Measurements from ENCODE around the gene MINDY1. TPM values are rescaled to one million over a fixed set of nuclear protein-coding genes. Genes with fewer than 3 reads are reported as not detected.

MINDY1 gene
- total and polyA plus RNA-seq, 10 of the 15 experiments (the other 5 are each of a cell fraction or from before 2014, with no cell fraction given), result 0.48 to 8.8 (median 5.0) TPM

DNA sequence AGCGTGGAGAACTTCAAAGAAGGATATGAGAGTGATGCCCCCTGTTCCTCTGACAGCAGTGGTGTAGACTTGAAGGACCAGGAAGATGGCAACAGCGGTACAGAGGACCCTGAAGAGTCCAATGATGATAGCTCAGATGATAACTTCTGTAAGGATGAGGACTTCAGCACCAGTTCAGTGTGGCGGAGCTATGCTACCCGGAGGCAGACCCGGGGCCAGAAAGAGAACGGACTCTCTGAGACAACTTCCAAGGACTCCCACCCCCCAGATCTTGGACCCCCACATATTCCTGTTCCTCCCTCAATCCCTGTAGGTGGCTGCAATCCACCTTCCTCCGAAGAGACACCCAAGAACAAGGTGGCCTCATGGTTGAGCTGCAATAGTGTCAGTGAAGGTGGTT, 46.1 kb downstream of the MINDY1 start:
- ChIA-PET SMC1A (ENCODE audit: uncharacterized antibody, unreplicated experiment) (no interaction called here), CTCF (no interaction called here), POLR2A (no interaction called here), RAD21 (ENCODE audit: unreplicated experiment) (no interaction called here)
- in situ Hi-C loops (cut with MboI) (no loop called here), intact Hi-C loops (cut with micrococcal nuclease; ENCODE audit: unreplicated experiment) (no loop called here)
- TF ChIP-seq, protein P1, sequence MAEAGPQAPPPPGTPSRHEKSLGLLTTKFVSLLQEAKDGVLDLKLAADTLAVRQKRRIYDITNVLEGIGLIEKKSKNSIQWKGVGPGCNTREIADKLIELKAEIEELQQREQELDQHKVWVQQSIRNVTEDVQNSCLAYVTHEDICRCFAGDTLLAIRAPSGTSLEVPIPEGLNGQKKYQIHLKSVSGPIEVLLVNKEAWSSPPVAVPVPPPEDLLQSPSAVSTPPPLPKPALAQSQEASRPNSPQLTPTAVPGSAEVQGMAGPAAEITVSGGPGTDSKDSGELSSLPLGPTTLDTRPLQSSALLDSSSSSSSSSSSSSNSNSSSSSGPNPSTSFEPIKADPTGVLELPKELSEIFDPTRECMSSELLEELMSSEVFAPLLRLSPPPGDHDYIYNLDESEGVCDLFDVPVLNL (IDR thresholded peaks at IDR 0.05; ENCODE audit: low read depth, low read length), result no peak
- Histone ChIP-seq H3K36me3 (ENCODE audit: control insufficient read depth in 2 of 2, insufficient read depth in 2 of 2, low read length in 1 of 2) (peaks cover 17 to 33% of the 10 kb centered on the region in 2 experiments), H3K79me2 (ENCODE audit: control insufficient read depth, insufficient read depth, low read length) (no peaks in the 10 kb centered on the region), H3K4me2 (ENCODE audit: control insufficient read depth, insufficient read depth) (no peak overlapping the region), H2AFZ (ENCODE audit: control insufficient read depth, low read depth, low read length) (no peak overlapping the region), H4K20me1 (ENCODE audit: control insufficient read depth, insufficient read depth) (no peaks in the 10 kb centered on the region), H3K9ac (ENCODE audit: control insufficient read depth, insufficient read depth, low read length) (no peak overlapping the region), H3K9me3 (replicated peaks; ENCODE audit: control insufficient read depth, insufficient read depth, low read length) (no peaks in the 10 kb centered on the region), H3K4me3 (no peak overlapping the region), H3K27me3 (replicated peaks in 1 of 2; ENCODE audit: control insufficient read depth in 2 of 2, insufficient read depth in 2 of 2, low read length in 1 of 2) (no peaks in the 10 kb centered on the region), H3K4me1 (ENCODE audit: control insufficient read depth, insufficient read depth, low read length) (no peaks in the 10 kb centered on the region), H3K27ac (ENCODE audit: control insufficient read depth, insufficient read depth) (no peak overlapping the region)
- WGBS (ENCODE audit: insufficient coverage, insufficient replicate concordance, low lambda C conversion rate, missing lambda C conversion rate), result 94% methylated on average over 7 of the region's 7 CpGs
- ATAC-seq, result no peak
- no peak for DNase-seq (ENCODE audit: low read depth, low spot score)
- no peak for FAIRE-seq
- BruUV-seq (replicated peaks), result TSS peak; percentile 50

DNA sequence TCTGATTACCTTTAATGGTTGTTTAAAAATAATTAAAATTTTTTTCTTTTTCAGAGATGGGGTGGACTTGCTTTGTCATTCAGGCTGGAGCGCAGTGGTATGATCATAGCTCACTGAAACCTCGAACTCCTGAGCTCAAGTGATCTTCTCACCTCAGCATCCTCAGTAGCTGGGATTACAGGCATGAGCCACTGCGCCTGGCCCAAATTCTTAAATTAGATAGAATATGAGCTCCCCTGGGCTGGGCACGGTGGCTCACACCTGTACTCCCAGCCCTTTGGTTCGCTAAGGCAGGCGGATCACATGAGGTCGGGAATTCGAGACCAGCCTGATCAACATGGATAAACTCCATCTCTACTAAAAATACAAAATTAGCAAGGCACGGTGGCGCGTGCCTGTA, 49.0 kb downstream of the MINDY1 start:
- H4K20me1 ChIP-seq (ENCODE audit: control insufficient read depth, insufficient read depth), result no peaks in the 10 kb centered on the region
- no peak overlapping the region for H3K4me2 ChIP-seq (ENCODE audit: control insufficient read depth, insufficient read depth)
- H3K27ac ChIP-seq (ENCODE audit: control insufficient read depth, insufficient read depth), result no peak overlapping the region
- ChIA-PET CTCF (interaction anchor here (0.7 to 1.5 kb wide), 3 partner anchors 18 to 100 kb away, joined by 3 to 4 read pairs (median 4); no protein-coding TSS in a partner anchor), POLR2A (interaction anchor here (0.6 to 1.5 kb wide), 5 partner anchors 29 to 617 kb away, joined by 3 to 8 read pairs (median 5); no protein-coding TSS in a partner anchor), SMC1A (ENCODE audit: uncharacterized antibody, unreplicated experiment) (interaction anchor here (1.4 kb wide), 1 partner anchor 48 kb away, joined by 3 read pairs; no protein-coding TSS in a partner anchor), RAD21 (ENCODE audit: unreplicated experiment) (interaction anchor here (0.7 kb wide), 1 partner anchor 30 kb away, joined by 3 read pairs; no protein-coding TSS in a partner anchor)
- FAIRE-seq (no peak), DNase-seq (ENCODE audit: low read depth, low spot score) (no peak), ATAC-seq (no peak)
- H3K9ac ChIP-seq (ENCODE audit: control insufficient read depth, insufficient read depth, low read length), result no peak overlapping the region
- BruUV-seq (replicated peaks), result no TSS peak
- H3K36me3 ChIP-seq (ENCODE audit: control insufficient read depth in 2 of 2, insufficient read depth in 2 of 2, low read length in 1 of 2), result peaks cover 8 to 22% of the 10 kb centered on the region in 2 experiments
- WGBS (ENCODE audit: insufficient coverage, insufficient replicate concordance, low lambda C conversion rate, missing lambda C conversion rate), result 93% methylated on average over 11 of the region's 11 CpGs
- H3K4me1 ChIP-seq (ENCODE audit: control insufficient read depth, insufficient read depth, low read length), result no peaks in the 10 kb centered on the region
- no peaks in the 10 kb centered on the region for H3K79me2 ChIP-seq (ENCODE audit: control insufficient read depth, insufficient read depth, low read length)
- H3K9me3 ChIP-seq (replicated peaks; ENCODE audit: control insufficient read depth, insufficient read depth, low read length), result no peaks in the 10 kb centered on the region
- in situ Hi-C loops (cut with MboI), result no loop called here
- intact Hi-C loops (cut with micrococcal nuclease; ENCODE audit: unreplicated experiment), result no loop called here
- H3K27me3 ChIP-seq (replicated peaks in 1 of 2; ENCODE audit: control insufficient read depth in 2 of 2, insufficient read depth in 2 of 2, low read length in 1 of 2), result no peaks in the 10 kb centered on the region
- H3K4me3 ChIP-seq, result no peak overlapping the region
- no peak overlapping the region for H2AFZ ChIP-seq (ENCODE audit: control insufficient read depth, low read depth, low read length)
- TF ChIP-seq SMAD1 (IDR thresholded peaks at IDR 0.05; ENCODE audit: low read depth, partially characterized antibody) (no peak), CBFB (IDR thresholded peaks at IDR 0.05; ENCODE audit: low read depth) (no peak), REST (IDR thresholded peaks at IDR 0.05; ENCODE audit: low read depth, low read length) (no peak), IRF4 (IDR thresholded peaks at IDR 0.05; ENCODE audit: low read depth, low read length) (no peak), EED (IDR thresholded peaks at IDR 0.05; ENCODE audit: low read depth) (no peak), PML (IDR thresholded peaks at IDR 0.05; ENCODE audit: low read length) (no peak), NBN (IDR thresholded peaks at IDR 0.05) (no peak), NR2F1 (conservative IDR thresholded peaks at IDR 0.05) (no peak), SRF (IDR thresholded peaks at IDR 0.05; ENCODE audit: low read depth in 2 of 2, low read length in 2 of 2) (no peak), MYB (IDR thresholded peaks at IDR 0.05; ENCODE audit: borderline replicate concordance, low read depth, low read length) (no peak), ZNF24 (IDR thresholded peaks at IDR 0.05) (no peak), CHD1 (IDR thresholded peaks at IDR 0.05; ENCODE audit: low read depth, low read length) (no peak), JUNB (IDR thresholded peaks at IDR 0.05) (no peak), MXI1 (IDR thresholded peaks at IDR 0.05; ENCODE audit: low read depth, low read length) (no peak)
